DOHH2 (cell line): Measurements from ENCODE around the gene GFPT2.

Experiments
- H3F3A ChIP-seq: fragments of 200-600 bp; sonication (generic), shearing (Covaris generic); 2 replicates; pipeline ENCODE4 v1.6.0; 2016; ENCODE audit warnings: antibody characterized with exemption, mild to moderate bottlenecking; ENCODE audit not compliant: control insufficient read depth, insufficient read depth
- H3K27ac ChIP-seq: fragments of 200-600 bp; sonication (generic); 2 replicates; pipeline ENCODE4 v1.5.1; 2014; ENCODE audit warnings: low read depth, mild to moderate bottlenecking, low read length, moderate library complexity
- H3K27me3 ChIP-seq: fragments of 200-600 bp; sonication (generic); 2 replicates; pipeline ENCODE4 v1.6.1; 2014; ENCODE audit warnings: mild to moderate bottlenecking, low read length, mixed read lengths; ENCODE audit not compliant: control insufficient read depth
- H3K36me3 ChIP-seq: fragments of 200-600 bp; sonication (generic); 2 replicates; pipeline ENCODE4 v1.6.1; 2014; ENCODE audit warnings: mild to moderate bottlenecking, low read length, moderate library complexity, mixed read lengths; ENCODE audit not compliant: control insufficient read depth
- H3K4me1 ChIP-seq: fragments of 200-600 bp; sonication (generic); 2 replicates; pipeline ENCODE4 v1.6.1; 2014; ENCODE audit warnings: mild to moderate bottlenecking, low read length, mixed read lengths; ENCODE audit not compliant: control insufficient read depth
- H3K4me2 ChIP-seq: fragments of 200-600 bp; sonication (generic); 2 replicates; pipeline ENCODE4 v1.6.0; 2014; ENCODE audit warnings: mild to moderate bottlenecking, low read length, moderate library complexity
- H3K4me3 ChIP-seq: fragments of 200-600 bp; sonication (generic); 2 replicates; pipeline ENCODE4 v1.5.1; 2014; ENCODE audit warnings: mild to moderate bottlenecking, low read length, mixed read lengths
- H3K79me2 ChIP-seq: fragments of 200-600 bp; sonication (generic); 2 replicates; pipeline ENCODE4 v1.6.1; 2014; ENCODE audit warnings: mild to moderate bottlenecking, low read length, mixed read lengths; ENCODE audit not compliant: control insufficient read depth
- H3K9me2 ChIP-seq: fragments of 200-600 bp; sonication (generic); replicated peaks from 2 replicates; pipeline ENCODE4 v1.6.1; 2014; ENCODE audit warnings: mild to moderate bottlenecking, low read length, mixed read lengths; ENCODE audit not compliant: control insufficient read depth
- H3K9me3 ChIP-seq: fragments of 200-600 bp; sonication (generic); 2 replicates; pipeline ENCODE4 v1.6.1; 2014; ENCODE audit warnings: antibody characterized with exemption, low read length, mixed read lengths; ENCODE audit not compliant: control insufficient read depth, insufficient read depth
- H4K20me1 ChIP-seq: fragments of 200-600 bp; sonication (generic); 2 replicates; pipeline ENCODE4 v1.6.0; 2014; ENCODE audit warnings: low read depth, mild to moderate bottlenecking, antibody characterized with exemption, low read length, moderate library complexity; ENCODE audit not compliant: control insufficient read depth, insufficient read depth
- EZH2phosphoT487 ChIP-seq: fragments of 200-600 bp; sonication (generic); IDR thresholded peaks from 2 replicates; pipeline ENCODE4 v1.6.1; 2017; ENCODE audit warnings: borderline replicate concordance, mild to moderate bottlenecking, antibody characterized with exemption, low read length, moderate library complexity, mixed read lengths
- TF ChIP-seq, protein P1 (sequence below): fragments of 200-600 bp; sonication (generic); IDR thresholded peaks from one replicate; pipeline ENCODE4 v1.5.1; 2014; ENCODE audit warnings: antibody characterized with exemption, mild to moderate bottlenecking, low read depth, low read length; ENCODE audit not compliant: poor library complexity, severe bottlenecking

Gene GFPT2

DNA sequence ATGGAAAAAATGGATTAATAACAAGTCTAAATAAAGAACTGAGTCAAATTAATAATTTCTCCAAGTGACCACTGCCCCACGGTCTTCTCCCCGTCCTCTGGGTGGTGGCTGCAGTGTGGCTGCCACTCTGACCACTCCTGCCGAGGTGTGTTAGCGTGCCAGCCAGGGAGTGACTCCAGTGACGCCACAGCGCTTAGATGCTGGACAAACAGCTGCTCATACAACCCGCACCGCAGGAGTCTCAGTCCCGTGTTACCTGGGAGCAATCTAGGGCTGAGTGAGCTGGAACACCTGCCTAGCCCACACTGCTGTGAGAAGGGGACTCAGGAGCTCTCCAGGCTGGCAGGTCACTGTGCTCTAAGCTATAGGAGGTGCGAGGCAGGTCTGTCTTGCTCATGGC, 71.4 kb downstream of the GFPT2 start:
- peaks cover 62% of the 10 kb centered on the region for H3K36me3 ChIP-seq
- H3F3A ChIP-seq: no peaks in the 10 kb centered on the region
- peaks cover 23% of the 10 kb centered on the region for H3K79me2 ChIP-seq
- TF ChIP-seq, protein P1, sequence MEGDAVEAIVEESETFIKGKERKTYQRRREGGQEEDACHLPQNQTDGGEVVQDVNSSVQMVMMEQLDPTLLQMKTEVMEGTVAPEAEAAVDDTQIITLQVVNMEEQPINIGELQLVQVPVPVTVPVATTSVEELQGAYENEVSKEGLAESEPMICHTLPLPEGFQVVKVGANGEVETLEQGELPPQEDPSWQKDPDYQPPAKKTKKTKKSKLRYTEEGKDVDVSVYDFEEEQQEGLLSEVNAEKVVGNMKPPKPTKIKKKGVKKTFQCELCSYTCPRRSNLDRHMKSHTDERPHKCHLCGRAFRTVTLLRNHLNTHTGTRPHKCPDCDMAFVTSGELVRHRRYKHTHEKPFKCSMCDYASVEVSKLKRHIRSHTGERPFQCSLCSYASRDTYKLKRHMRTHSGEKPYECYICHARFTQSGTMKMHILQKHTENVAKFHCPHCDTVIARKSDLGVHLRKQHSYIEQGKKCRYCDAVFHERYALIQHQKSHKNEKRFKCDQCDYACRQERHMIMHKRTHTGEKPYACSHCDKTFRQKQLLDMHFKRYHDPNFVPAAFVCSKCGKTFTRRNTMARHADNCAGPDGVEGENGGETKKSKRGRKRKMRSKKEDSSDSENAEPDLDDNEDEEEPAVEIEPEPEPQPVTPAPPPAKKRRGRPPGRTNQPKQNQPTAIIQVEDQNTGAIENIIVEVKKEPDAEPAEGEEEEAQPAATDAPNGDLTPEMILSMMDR: no peak
- no peak for TF ChIP-seq EZH2phosphoT487
- H3K27ac ChIP-seq: no peak overlapping the region
- no peaks in the 10 kb centered on the region for H3K27me3 ChIP-seq
- H3K4me3 ChIP-seq: no peak overlapping the region
- H3K4me2 ChIP-seq: no peak overlapping the region
- H3K9me3 ChIP-seq: no peaks in the 10 kb centered on the region
- H4K20me1 ChIP-seq: no peaks in the 10 kb centered on the region
- no peaks in the 10 kb centered on the region for H3K9me2 ChIP-seq
- no peaks in the 10 kb centered on the region for H3K4me1 ChIP-seq

DNA sequence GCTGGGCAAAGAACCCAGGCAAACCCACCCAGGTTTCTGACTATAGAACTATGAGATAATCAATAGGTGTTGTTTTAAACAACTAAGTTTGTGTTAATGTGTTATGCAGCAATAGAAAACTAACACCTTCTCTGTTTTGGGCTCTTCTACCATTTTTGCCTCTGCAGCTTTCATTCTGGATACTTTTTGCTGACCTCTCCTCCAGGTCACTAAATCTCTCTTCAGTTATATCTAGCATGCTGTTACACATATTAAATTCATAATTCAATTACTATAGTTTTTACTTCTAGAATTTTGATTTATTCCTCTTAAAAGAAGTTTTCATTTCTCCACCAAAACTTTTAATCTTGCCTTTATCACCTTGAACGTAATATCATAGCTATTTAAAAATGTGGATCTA, 78.4 kb downstream of the GFPT2 start:
- Histone ChIP-seq H3K9me2 (no peaks in the 10 kb centered on the region), H4K20me1 (no peaks in the 10 kb centered on the region), H3F3A (no peaks in the 10 kb centered on the region), H3K4me3 (no peak overlapping the region), H3K79me2 (no peaks in the 10 kb centered on the region), H3K27ac (no peak overlapping the region), H3K4me1 (no peaks in the 10 kb centered on the region), H3K4me2 (no peak overlapping the region), H3K36me3 (peaks cover 41% of the 10 kb centered on the region), H3K9me3 (no peaks in the 10 kb centered on the region), H3K27me3 (no peaks in the 10 kb centered on the region)
- TF ChIP-seq, protein P1: no peak

DNA sequence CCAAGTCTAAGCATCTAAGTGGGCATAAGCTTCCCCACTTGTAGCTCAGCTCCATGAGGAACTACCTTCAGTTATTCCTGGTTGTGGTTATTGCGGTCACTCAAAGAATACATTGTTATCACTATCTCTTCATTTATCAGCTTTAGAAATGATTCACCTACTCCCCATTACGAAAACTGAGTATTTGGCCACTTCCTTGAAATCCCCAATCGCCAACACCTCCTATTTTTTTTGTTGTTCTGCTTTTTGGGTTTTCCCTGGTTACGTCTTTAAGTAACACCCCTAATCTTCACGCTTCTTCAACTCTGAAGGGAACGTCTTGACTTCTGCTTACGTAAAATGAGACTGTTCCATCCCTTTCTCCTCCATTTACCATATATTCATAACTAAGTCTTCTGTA, 81.9 kb downstream of the GFPT2 start:
- Histone ChIP-seq H3K9me3 (no peaks in the 10 kb centered on the region; the same call in 1 of the 2 replicates), H3K36me3 (peaks cover 40% of the 10 kb centered on the region), H3K4me2 (no peak overlapping the region)

More for the DNA sequence above, 81.9 kb downstream of the GFPT2 start:
- Histone ChIP-seq H3K9me2 (no peaks in the 10 kb centered on the region), H3K27me3 (no peaks in the 10 kb centered on the region), H3K4me3 (no peak overlapping the region), H3K79me2 (no peaks in the 10 kb centered on the region), H4K20me1 (no peaks in the 10 kb centered on the region), H3F3A (no peaks in the 10 kb centered on the region), H3K27ac (no peak overlapping the region), H3K4me1 (no peaks in the 10 kb centered on the region)
- TF ChIP-seq, protein P1: no peak
- no peak for TF ChIP-seq EZH2phosphoT487
